SK-N-SH (cell line): Measurements from ENCODE around the gene FAM135A. TPM values are rescaled to one million over a fixed set of nuclear protein-coding genes. Genes with fewer than 3 reads are reported as not detected.

Source experiments
- CTCF ChIA-PET: fragments of 300-600, 350-600 bp; formaldehyde crosslinking; extraction: SDS; loops from one replicate; lab custom pipeline; 2021; lab: Yijun Ruan, JAX
- POLR2A ChIA-PET: fragments of 350-600 bp; sonication (Branson Sonifier 250); formaldehyde crosslinking; extraction: SDS; loops from one replicate; lab custom pipeline; 2020; ENCODE audit warnings: antibody characterized with exemption, inconsistent platforms; lab: Yijun Ruan, JAX
- DNase-seq: peaks from one replicate; pipeline ENCODE4 v3.0.0; 2012
- H2AFZ ChIP-seq: fragments of 200-600 bp; sonication (generic); 2 replicates; pipeline ENCODE4 v1.8.1; 2016; ENCODE audit warnings: antibody characterized with exemption, mild to moderate bottlenecking, low read depth
- H3F3A ChIP-seq: fragments of 200-600 bp; sonication (generic); replicated peaks from 2 replicates; pipeline ENCODE3; 2016; ENCODE audit warnings: antibody characterized with exemption, mild to moderate bottlenecking; ENCODE audit not compliant: insufficient read depth
- H3K27ac ChIP-seq, 2 experiments: fragments of 200-500 bp in 1 of 2; fragments of 200-600 bp in 1 of 2; sonication (Bioruptor generic) in 1 of 2; sonication (generic), shearing (Covaris generic) in 1 of 2; 2 replicates each; pipeline versions ENCODE4 v1.5.1 to v1.6.1; 2014 to 2016; ENCODE audit warnings: low read depth in 2 of 2, inconsistent platforms in 1 of 2, low read length in 1 of 2, mild to moderate bottlenecking in 1 of 2, mixed read lengths in 1 of 2
- H3K27me3 ChIP-seq: fragments of 200-600 bp; sonication (generic), shearing (Covaris generic); 2 replicates; pipeline ENCODE4 v1.6.1; 2016; ENCODE audit warnings: mixed run types; ENCODE audit not compliant: insufficient read depth
- H3K36me3 ChIP-seq, 2 experiments: fragments of 200-500 bp in 1 of 2; fragments of 200-600 bp in 1 of 2; sonication (Bioruptor generic) in 1 of 2; sonication (generic) in 1 of 2; replicated peaks in 1 of 2; 2 replicates each; pipeline versions ENCODE3 to v1.5.1; 2014 to 2016; ENCODE audit warnings: low read length in 1 of 2, mild to moderate bottlenecking in 1 of 2; ENCODE audit not compliant: insufficient read depth in 2 of 2, control insufficient read depth in 1 of 2
- H3K4me1 ChIP-seq, 2 experiments: fragments of 200-500 bp in 1 of 2; fragments of 200-600 bp in 1 of 2; sonication (Bioruptor generic) in 1 of 2; sonication (generic), shearing (Covaris generic) in 1 of 2; 2 replicates each; pipeline versions ENCODE4 v1.5.1 to v1.6.1; 2014 to 2016; ENCODE audit warnings: low read depth in 1 of 2, low read length in 1 of 2, mixed run types in 1 of 2; ENCODE audit not compliant: insufficient read depth in 2 of 2, control insufficient read depth in 1 of 2
- H3K4me2 ChIP-seq: fragments of 200-600 bp; sonication (generic), shearing (Covaris generic); 2 replicates; pipeline ENCODE4 v1.6.1; 2017; ENCODE audit warnings: mixed run types
- H3K4me3 ChIP-seq, 2 experiments: fragments of 200-500 bp in 1 of 2; fragments of 200-600 bp in 1 of 2; sonication (Bioruptor generic) in 1 of 2; sonication (generic), shearing (Covaris generic) in 1 of 2; 2 replicates each; pipeline versions ENCODE4 v1.5.1 to v1.8.1; 2014 to 2016; ENCODE audit warnings: low read depth in 2 of 2, inconsistent platforms in 1 of 2, low read length in 1 of 2, mild to moderate bottlenecking in 1 of 2, mixed read lengths in 1 of 2, moderate library complexity in 1 of 2
- H3K79me2 ChIP-seq: fragments of 200-600 bp; sonication (generic); 2 replicates; pipeline ENCODE4 v1.8.1; 2017; ENCODE audit warnings: mild to moderate bottlenecking; ENCODE audit not compliant: insufficient read depth
- H3K9ac ChIP-seq: fragments of 200-600 bp; sonication (generic); 2 replicates; pipeline ENCODE4 v1.6.1; 2017; ENCODE audit warnings: mixed run types
- H3K9me2 ChIP-seq: fragments of 200-600 bp; sonication (generic); 2 replicates; pipeline ENCODE4 v1.6.1; 2017; ENCODE audit warnings: mixed run types
- H3K9me3 ChIP-seq: fragments of 200-600 bp; sonication (generic); 2 replicates; pipeline ENCODE4 v1.6.1; 2017; ENCODE audit warnings: mixed run types, mild to moderate bottlenecking, moderate library complexity
- H4K20me1 ChIP-seq: fragments of 200-600 bp; sonication (generic); 2 replicates; pipeline ENCODE4 v1.6.1; 2017; ENCODE audit warnings: mild to moderate bottlenecking, mixed run types; ENCODE audit not compliant: insufficient read depth
- EZH2phosphoT487 ChIP-seq: fragments of 200-600 bp; sonication (generic); IDR thresholded peaks from 2 replicates; pipeline ENCODE4 v1.6.1; 2017; ENCODE audit warnings: low read depth, mixed run types, mild to moderate bottlenecking, antibody characterized with exemption, moderate library complexity, borderline replicate concordance
- MAX ChIP-seq: IDR thresholded peaks from 2 replicates; pipeline ENCODE4 v1.4.0; 2012; ENCODE audit warnings: low read depth
- RAD21 ChIP-seq: IDR thresholded peaks from 2 replicates; pipeline ENCODE4 v1.6.1; 2012; ENCODE audit warnings: mild to moderate bottlenecking, low read length
- SIN3A ChIP-seq: IDR thresholded peaks from 2 replicates; pipeline ENCODE4 v1.6.1; 2012; ENCODE audit warnings: low read depth, mild to moderate bottlenecking, low read length, moderate library complexity, borderline replicate concordance
- SMC3 ChIP-seq: IDR thresholded peaks from 2 replicates; pipeline ENCODE4 v1.6.1; 2012; ENCODE audit warnings: low read depth, low read length, improper control_type of control experiment
- TEAD4 ChIP-seq: IDR thresholded peaks from 2 replicates; pipeline ENCODE4 v1.4.0; 2012; ENCODE audit warnings: mild to moderate bottlenecking, borderline replicate concordance; ENCODE audit not compliant: insufficient read depth
- WGBS: methylation state at CpG from one replicate; pipeline ENCODE4 v1.1.6; 2017; ENCODE audit warnings: low lambda C conversion rate; 5-methylcytosine and 5-hydroxymethylcytosine counted together
- polyA plus RNA-seq, 3 experiments: library from polyadenylated mRNA; depleted of rRNA; stranded (reverse); fragments of >200 nt; gene quantifications; 2 replicates each; pipeline ENCODE4 v1.2.3, GENCODE V29; 2012
- TF ChIP-seq, protein P1 (sequence below): fragments of 200-600 bp; sonication (generic); IDR thresholded peaks from 2 replicates; pipeline ENCODE4 v1.6.1; 2017; ENCODE audit warnings: antibody characterized with exemption, mild to moderate bottlenecking, moderate library complexity

Gene FAM135A
- polyA plus RNA-seq, 1 of the 3 experiments (the other 2 are of a cell fraction), result 2.6 TPM

DNA sequence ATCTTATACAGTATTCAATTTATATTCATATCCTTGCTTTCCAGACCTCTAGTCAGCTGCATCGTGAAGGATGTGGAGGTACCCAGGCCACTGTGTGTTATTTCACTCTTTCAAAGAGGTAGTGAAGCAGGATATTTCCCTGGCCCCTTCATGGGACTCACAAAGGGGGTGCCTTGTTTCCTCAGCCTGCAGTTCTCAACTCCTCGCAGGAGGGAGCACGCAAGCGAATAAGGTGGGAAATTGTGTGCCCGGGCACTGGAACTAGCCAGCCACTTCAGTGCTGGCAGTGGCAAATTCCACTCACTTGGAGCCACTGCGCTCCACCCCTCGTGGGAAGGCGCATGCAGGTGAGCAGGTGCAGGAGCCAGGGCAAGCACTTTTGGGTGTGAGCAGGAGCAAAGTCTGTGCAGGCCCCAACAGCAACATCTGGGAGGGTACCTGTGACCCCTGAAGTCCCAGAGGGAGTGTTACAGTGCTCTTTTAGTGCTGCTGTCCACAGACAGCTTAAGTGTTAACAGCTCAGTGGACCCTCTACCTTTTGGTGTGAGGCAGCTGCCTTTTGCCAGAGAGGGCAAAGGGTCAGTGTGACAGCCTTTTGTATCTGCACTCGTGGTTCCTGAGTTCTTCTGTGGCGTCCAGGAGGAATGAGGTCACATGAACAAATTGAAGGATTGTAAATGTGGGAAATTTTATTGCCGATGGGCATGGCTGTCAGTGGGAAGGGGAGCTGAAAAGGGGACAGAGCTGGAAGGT lies 49.4 kb upstream of the FAM135A start:
- CTCF ChIA-PET, result interaction anchor here (1.2 to 10.5 kb wide), 4 partner anchors 12 to 143 kb away, joined by 4 to 321 read pairs (median 14); no protein-coding TSS in a partner anchor

DNA sequence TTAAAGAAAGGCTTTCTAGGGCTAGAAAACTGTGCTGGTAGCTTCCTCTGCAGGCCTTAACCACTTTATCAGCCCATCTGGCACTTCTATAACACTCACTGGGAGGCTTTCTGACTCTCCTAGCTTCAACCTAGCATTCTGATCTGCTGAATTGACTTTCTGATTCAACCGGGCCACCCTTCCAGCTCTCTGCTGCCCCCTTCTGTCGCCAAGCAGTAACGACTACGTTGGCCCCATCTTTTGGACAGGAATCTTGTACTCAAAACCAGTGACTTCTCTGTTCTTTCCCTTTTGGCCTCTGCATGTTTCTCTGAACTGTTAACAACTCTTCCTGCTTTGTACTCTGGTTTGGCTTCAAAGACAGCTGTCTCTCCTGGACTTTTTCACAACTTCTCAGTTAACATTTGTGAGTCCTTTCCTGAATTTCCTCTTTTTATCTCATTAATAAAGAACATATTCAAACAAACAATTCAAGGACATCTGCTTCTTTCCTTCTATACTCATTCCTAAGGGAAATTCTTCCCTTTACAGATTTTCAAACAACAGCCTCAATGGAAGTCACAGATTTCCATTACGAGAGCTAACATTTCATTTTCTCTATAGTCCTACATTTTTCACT lies 43.9 kb upstream of the FAM135A start:
- no peaks in the 10 kb centered on the region for H4K20me1 ChIP-seq
- peak; percentile 88 for TF ChIP-seq SMC3
- no peak for TF ChIP-seq MAX
- TF ChIP-seq EZH2phosphoT487, result no peak
- TF ChIP-seq, protein P1, sequence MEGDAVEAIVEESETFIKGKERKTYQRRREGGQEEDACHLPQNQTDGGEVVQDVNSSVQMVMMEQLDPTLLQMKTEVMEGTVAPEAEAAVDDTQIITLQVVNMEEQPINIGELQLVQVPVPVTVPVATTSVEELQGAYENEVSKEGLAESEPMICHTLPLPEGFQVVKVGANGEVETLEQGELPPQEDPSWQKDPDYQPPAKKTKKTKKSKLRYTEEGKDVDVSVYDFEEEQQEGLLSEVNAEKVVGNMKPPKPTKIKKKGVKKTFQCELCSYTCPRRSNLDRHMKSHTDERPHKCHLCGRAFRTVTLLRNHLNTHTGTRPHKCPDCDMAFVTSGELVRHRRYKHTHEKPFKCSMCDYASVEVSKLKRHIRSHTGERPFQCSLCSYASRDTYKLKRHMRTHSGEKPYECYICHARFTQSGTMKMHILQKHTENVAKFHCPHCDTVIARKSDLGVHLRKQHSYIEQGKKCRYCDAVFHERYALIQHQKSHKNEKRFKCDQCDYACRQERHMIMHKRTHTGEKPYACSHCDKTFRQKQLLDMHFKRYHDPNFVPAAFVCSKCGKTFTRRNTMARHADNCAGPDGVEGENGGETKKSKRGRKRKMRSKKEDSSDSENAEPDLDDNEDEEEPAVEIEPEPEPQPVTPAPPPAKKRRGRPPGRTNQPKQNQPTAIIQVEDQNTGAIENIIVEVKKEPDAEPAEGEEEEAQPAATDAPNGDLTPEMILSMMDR, result peak; percentile 89
- TF ChIP-seq TEAD4, result no peak
- peak; percentile 85 for TF ChIP-seq RAD21
- no peaks in the 10 kb centered on the region for H3K9me2 ChIP-seq
- H3K9me3 ChIP-seq, result no peaks in the 10 kb centered on the region
- 14% methylated on average over 5 of the region's 5 CpGs for WGBS
- H3F3A ChIP-seq, result no peaks in the 10 kb centered on the region
- H3K36me3 ChIP-seq, result no peaks in the 10 kb centered on the region
- no peak overlapping the region for H3K4me2 ChIP-seq
- peaks cover 6% of the 10 kb centered on the region; the same call in 1 of the 2 replicates for H3K27me3 ChIP-seq
- H3K4me1 ChIP-seq, result no peaks in the 10 kb centered on the region; a peak in 2 of 4 replicates
- CTCF ChIA-PET, result interaction anchor here (0.6 to 10.5 kb wide), 60 partner anchors 8 to 1072 kb away, joined by 3 to 321 read pairs (median 4); partner anchors contain the start of genes B3GAT2, COL9A1 and FAM135A
- H3K27ac ChIP-seq, result no peak overlapping the region
- POLR2A ChIA-PET, result no interaction called here
- DNase-seq, result peak; percentile 60
- peak overlapping the region in 1 of 2 experiments; percentile 24; a peak in 1 of 4 replicates for H3K4me3 ChIP-seq
- no peak overlapping the region for H3K9ac ChIP-seq
- H3K79me2 ChIP-seq, result no peaks in the 10 kb centered on the region
- H2AFZ ChIP-seq, result no peak overlapping the region

More for the DNA sequence above, 49.4 kb upstream of the FAM135A start:
- Histone ChIP-seq H3K9me2 (no peaks in the 10 kb centered on the region), H4K20me1 (no peaks in the 10 kb centered on the region), H3K9ac (no peak overlapping the region), H3K4me3 (no peak overlapping the region), H3K4me1 (no peaks in the 10 kb centered on the region), H3K4me2 (no peak overlapping the region), H3K79me2 (no peaks in the 10 kb centered on the region), H3K27me3 (peaks cover 6% of the 10 kb centered on the region; the same call in 1 of the 2 replicates), H3K9me3 (no peaks in the 10 kb centered on the region), H2AFZ (no peak overlapping the region), H3K27ac (no peak overlapping the region), H3K36me3 (no peaks in the 10 kb centered on the region), H3F3A (no peaks in the 10 kb centered on the region)
- TF ChIP-seq SIN3A, result no peak
- 69% methylated on average over 8 of the region's 11 CpGs for WGBS
- no peak for DNase-seq
- POLR2A ChIA-PET, result no interaction called here
